GM23338 (cell line): ENCODE results near the gene FGF22. TPM values are rescaled to one million over a fixed set of nuclear protein-coding genes. Genes with fewer than 3 reads are reported as not detected.

Experiments used
- ATAC-seq: fragments of 200-7000 bp; cut with Tn5 transposase; 3 replicates; pipeline ENCODE4 v1.9.1; 2020
- DNase-seq: peaks from one replicate; pipeline ENCODE4 v3.0.0-alpha.2; 2015; ENCODE audit warnings: low spot score
- H2AFZ ChIP-seq: fragments of 200-600 bp; sonication (generic); 2 replicates; pipeline ENCODE4 v1.8.0; 2016; ENCODE audit warnings: antibody characterized with exemption, mild to moderate bottlenecking, moderate library complexity
- H3F3A ChIP-seq: fragments of 200-600 bp; sonication (generic); replicated peaks from 2 replicates; pipeline ENCODE4 v1.8.0; 2017; ENCODE audit warnings: antibody characterized with exemption, mixed run types, low read depth
- H3K27ac ChIP-seq: fragments of 200-600 bp; sonication (generic); 2 replicates; pipeline ENCODE4 v1.6.1; 2016; ENCODE audit warnings: low read depth
- H3K27me3 ChIP-seq: fragments of 200-600 bp; sonication (generic); 2 replicates; pipeline ENCODE4 v1.8.0; 2016; ENCODE audit warnings: mild to moderate bottlenecking, mixed run types, moderate library complexity; ENCODE audit not compliant: insufficient read depth
- H3K36me3 ChIP-seq: fragments of 200-600 bp; sonication (generic); 2 replicates; pipeline ENCODE4 v1.8.0; 2016; ENCODE audit warnings: mild to moderate bottlenecking; ENCODE audit not compliant: insufficient read depth
- H3K4me1 ChIP-seq: fragments of 200-600 bp; sonication (generic); 2 replicates; pipeline ENCODE4 v1.8.0; 2016; ENCODE audit warnings: mild to moderate bottlenecking, moderate library complexity; ENCODE audit not compliant: insufficient read depth
- H3K4me2 ChIP-seq: fragments of 200-600 bp; sonication (generic); 2 replicates; pipeline ENCODE4 v1.7.1; 2017; ENCODE audit warnings: mixed run types
- H3K4me3 ChIP-seq: fragments of 200-600 bp; sonication (generic); 2 replicates; pipeline ENCODE4 v1.6.1; 2016; ENCODE audit warnings: mixed run types
- H3K79me2 ChIP-seq: fragments of 200-600 bp; sonication (generic); replicated peaks from 2 replicates; pipeline ENCODE4 v1.8.0; 2017; ENCODE audit warnings: mild to moderate bottlenecking; ENCODE audit not compliant: insufficient read depth
- H3K9me2 ChIP-seq: fragments of 200-600 bp; sonication (generic); 2 replicates; pipeline ENCODE4 v1.8.0; 2017; ENCODE audit not compliant: insufficient read depth
- H4K20me1 ChIP-seq: fragments of 200-600 bp; sonication (generic); replicated peaks from 2 replicates; pipeline ENCODE4 v1.8.0; 2017; ENCODE audit warnings: mild to moderate bottlenecking; ENCODE audit not compliant: insufficient read depth
- H3K27ac Mint-ChIP-seq: 2 replicates; pipeline ENCODE4 v1.8.0; 2020; ENCODE audit warnings: inconsistent platforms, mild to moderate bottlenecking, moderate library complexity, mixed read lengths
- H3K27me3 Mint-ChIP-seq: 3 replicates; pipeline ENCODE4 v1.8.0; 2022; ENCODE audit warnings: low read depth, mild to moderate bottlenecking, moderate library complexity, mixed read lengths, inconsistent platforms; ENCODE audit not compliant: insufficient read depth, poor library complexity
- H3K36me3 Mint-ChIP-seq: 3 replicates; pipeline ENCODE4 v1.8.0; 2021; ENCODE audit warnings: low read depth, mild to moderate bottlenecking, inconsistent platforms, moderate library complexity, mixed read lengths
- H3K4me1 Mint-ChIP-seq: 3 replicates; pipeline ENCODE4 v1.8.0; 2020; ENCODE audit warnings: mild to moderate bottlenecking, inconsistent platforms, mixed read lengths
- H3K4me3 Mint-ChIP-seq: 3 replicates; pipeline ENCODE4 v1.8.0; 2021; ENCODE audit warnings: moderate library complexity, mild to moderate bottlenecking, inconsistent platforms, mixed read lengths
- H3K9me3 Mint-ChIP-seq: 3 replicates; pipeline ENCODE4 v1.8.0; 2020; ENCODE audit warnings: moderate library complexity, mild to moderate bottlenecking, inconsistent platforms, mixed read lengths
- CREB1 ChIP-seq: fragments of 250-450 bp; sonication (Bioruptor Pico); IDR thresholded peaks from 2 replicates; pipeline ENCODE4 v1.5.0; 2020; ENCODE audit warnings: low read depth, mild to moderate bottlenecking, moderate library complexity
- EZH2phosphoT487 ChIP-seq: fragments of 200-600 bp; sonication (generic); IDR thresholded peaks from one replicate; pipeline ENCODE4 v1.8.1; 2018; ENCODE audit warnings: antibody characterized with exemption; ENCODE audit not compliant: unreplicated experiment
- JUNB ChIP-seq: IDR thresholded peaks from one replicate; pipeline ENCODE4 v1.6.1; 2016; ENCODE audit warnings: antibody characterized with exemption; ENCODE audit not compliant: unreplicated experiment
- NANOG ChIP-seq: IDR thresholded peaks from 2 replicates; pipeline ENCODE4 v1.6.1; 2016; ENCODE audit warnings: antibody characterized with exemption, borderline replicate concordance
- REST ChIP-seq: IDR thresholded peaks from one replicate; pipeline ENCODE4 v1.6.1; 2018; ENCODE audit warnings: antibody characterized with exemption; ENCODE audit not compliant: unreplicated experiment
- STAT1 ChIP-seq: IDR thresholded peaks from one replicate; pipeline ENCODE4 v1.6.1; 2016; ENCODE audit warnings: antibody characterized with exemption; ENCODE audit not compliant: unreplicated experiment
- ZNF331 ChIP-seq: fragments of 250-450 bp; sonication (Bioruptor Pico); IDR thresholded peaks from 2 replicates; pipeline ENCODE4 v1.5.0; 2020; ENCODE audit warnings: low read depth, mild to moderate bottlenecking, moderate library complexity
- polyA plus RNA-seq: library from polyadenylated mRNA; unstranded; fragments of >200 nt; fragmentation: Nextera tagmentation; extraction: Ambion mirVana; gene quantifications from 2 replicates; pipeline ENCODE4 v1.2.1, GENCODE V29; 2016
- total RNA-seq: library from RNA; depleted of rRNA; stranded (reverse); fragments of >200 nt; shearing (Covaris generic); gene quantifications from 2 replicates; pipeline ENCODE4 v1.2.3, GENCODE V29; 2014
- TF ChIP-seq, protein P1 (sequence below): IDR thresholded peaks from 2 replicates; pipeline ENCODE4 v1.6.1; 2016; ENCODE audit warnings: antibody characterized with exemption
- TF ChIP-seq, protein P2 (sequence below): fragments of 250-450 bp; sonication (Bioruptor Pico); IDR thresholded peaks from 2 replicates; pipeline ENCODE4 v1.5.0; 2020; ENCODE audit warnings: mild to moderate bottlenecking, moderate library complexity

The FGF22 gene
- total and polyA plus RNA-seq, 2 experiments from 2014 or later: 1.0 to 2.8 TPM

DNA sequence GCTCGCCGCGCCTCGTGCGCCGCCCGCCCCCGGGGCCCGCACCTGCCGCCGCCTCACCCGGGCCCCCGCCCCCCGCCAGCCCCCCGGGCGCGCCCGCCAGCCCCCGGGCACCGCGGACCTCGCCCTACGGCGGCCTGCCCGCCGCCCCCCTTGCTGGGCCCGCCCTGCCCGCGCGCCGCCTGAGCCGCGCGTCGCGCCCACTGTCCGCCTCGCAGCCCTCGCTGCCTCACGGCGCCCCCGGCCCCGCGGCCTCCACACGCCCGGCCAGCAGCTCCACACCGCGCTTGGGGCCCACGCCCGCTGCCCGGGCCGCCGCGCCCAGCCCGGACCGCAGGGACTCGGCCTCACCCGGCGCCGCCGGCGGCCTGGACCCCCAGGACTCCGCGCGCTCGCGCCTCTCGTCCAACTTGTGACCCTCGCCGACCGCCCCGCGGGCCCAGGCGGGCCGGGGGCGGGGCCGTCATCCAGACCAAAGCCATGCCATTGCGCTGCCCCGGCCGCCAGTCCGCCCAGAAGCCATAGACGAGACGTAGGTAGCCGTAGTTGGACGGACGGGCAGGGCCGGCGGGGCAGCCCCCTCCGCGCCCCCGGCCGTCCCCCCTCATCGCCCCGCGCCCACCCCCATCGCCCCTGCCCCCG lies 23.5 kb upstream of the FGF22 start (continued):
- TF ChIP-seq REST (no peak), ZNF331 (CRISPR knock-in tag) (no peak)
- TF ChIP-seq, protein P1, sequence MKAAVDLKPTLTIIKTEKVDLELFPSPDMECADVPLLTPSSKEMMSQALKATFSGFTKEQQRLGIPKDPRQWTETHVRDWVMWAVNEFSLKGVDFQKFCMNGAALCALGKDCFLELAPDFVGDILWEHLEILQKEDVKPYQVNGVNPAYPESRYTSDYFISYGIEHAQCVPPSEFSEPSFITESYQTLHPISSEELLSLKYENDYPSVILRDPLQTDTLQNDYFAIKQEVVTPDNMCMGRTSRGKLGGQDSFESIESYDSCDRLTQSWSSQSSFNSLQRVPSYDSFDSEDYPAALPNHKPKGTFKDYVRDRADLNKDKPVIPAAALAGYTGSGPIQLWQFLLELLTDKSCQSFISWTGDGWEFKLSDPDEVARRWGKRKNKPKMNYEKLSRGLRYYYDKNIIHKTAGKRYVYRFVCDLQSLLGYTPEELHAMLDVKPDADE: no peak

DNA sequence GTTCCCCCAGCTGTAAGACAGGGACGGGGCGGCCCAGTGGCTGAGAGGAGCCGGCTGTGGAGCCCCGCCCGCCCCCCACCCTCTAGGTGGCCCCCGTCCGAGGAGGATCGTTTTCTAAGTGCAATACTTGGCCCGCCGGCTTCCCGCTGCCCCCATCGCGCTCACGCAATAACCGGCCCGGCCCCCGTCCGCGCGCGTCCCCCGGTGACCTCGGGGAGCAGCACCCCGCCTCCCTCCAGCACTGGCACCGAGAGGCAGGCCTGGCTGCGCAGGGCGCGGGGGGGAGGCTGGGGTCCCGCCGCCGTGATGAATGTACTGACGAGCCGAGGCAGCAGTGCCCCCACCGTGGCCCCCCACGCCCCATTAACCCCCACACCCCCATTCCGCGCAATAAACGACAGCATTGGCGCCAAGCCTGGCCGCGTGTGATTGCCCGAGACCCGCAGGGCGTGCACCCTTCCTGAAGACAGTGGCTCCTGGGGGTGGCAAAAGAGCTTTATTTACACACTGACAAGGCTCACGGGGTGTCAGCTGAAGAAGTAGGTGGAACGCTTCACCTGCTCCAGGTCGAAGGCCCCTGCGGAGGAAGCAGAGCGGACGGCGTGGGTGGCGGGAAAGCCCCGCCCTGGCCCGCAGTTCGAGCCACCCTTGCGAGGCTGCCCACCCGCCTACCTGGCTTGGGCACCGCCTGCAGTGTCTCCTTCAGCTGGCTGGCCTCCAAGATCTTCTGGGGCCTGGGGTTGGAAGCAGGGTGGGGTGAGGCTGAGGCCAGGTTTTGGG lies 22.7 kb upstream of the FGF22 start:
- H3F3A ChIP-seq: no peaks in the 10 kb centered on the region
- no peaks in the 10 kb centered on the region for H3K36me3 ChIP-seq
- no peak overlapping the region for H2AFZ ChIP-seq
- no peaks in the 10 kb centered on the region for H3K27me3 ChIP-seq
- H3K27ac ChIP-seq: no peak overlapping the region
- Mint-ChIP-seq H3K4me3 (no peak overlapping the region), H3K27ac (no peak overlapping the region), H3K36me3 (peaks cover 36% of the 10 kb centered on the region), H3K27me3 (peaks cover 17% of the 10 kb centered on the region), H3K4me1 (peaks cover 3% of the 10 kb centered on the region; the same call in 2 of the 3 replicates), H3K9me3 (no peaks in the 10 kb centered on the region)
- H3K9me2 ChIP-seq: no peaks in the 10 kb centered on the region
- peak overlapping the region; percentile 38; the same call in 1 of the 2 replicates for H3K4me2 ChIP-seq
- peaks cover 4% of the 10 kb centered on the region; the same call in 1 of the 2 replicates for H4K20me1 ChIP-seq
- no peak for DNase-seq
- TF ChIP-seq STAT1: no peak
- no peak for TF ChIP-seq EZH2phosphoT487
- TF ChIP-seq JUNB: no peak
- no peak for TF ChIP-seq CREB1 (CRISPR knock-in tag)
- TF ChIP-seq, protein P1: no peak
- no peak for TF ChIP-seq NANOG
- TF ChIP-seq, protein P2, sequence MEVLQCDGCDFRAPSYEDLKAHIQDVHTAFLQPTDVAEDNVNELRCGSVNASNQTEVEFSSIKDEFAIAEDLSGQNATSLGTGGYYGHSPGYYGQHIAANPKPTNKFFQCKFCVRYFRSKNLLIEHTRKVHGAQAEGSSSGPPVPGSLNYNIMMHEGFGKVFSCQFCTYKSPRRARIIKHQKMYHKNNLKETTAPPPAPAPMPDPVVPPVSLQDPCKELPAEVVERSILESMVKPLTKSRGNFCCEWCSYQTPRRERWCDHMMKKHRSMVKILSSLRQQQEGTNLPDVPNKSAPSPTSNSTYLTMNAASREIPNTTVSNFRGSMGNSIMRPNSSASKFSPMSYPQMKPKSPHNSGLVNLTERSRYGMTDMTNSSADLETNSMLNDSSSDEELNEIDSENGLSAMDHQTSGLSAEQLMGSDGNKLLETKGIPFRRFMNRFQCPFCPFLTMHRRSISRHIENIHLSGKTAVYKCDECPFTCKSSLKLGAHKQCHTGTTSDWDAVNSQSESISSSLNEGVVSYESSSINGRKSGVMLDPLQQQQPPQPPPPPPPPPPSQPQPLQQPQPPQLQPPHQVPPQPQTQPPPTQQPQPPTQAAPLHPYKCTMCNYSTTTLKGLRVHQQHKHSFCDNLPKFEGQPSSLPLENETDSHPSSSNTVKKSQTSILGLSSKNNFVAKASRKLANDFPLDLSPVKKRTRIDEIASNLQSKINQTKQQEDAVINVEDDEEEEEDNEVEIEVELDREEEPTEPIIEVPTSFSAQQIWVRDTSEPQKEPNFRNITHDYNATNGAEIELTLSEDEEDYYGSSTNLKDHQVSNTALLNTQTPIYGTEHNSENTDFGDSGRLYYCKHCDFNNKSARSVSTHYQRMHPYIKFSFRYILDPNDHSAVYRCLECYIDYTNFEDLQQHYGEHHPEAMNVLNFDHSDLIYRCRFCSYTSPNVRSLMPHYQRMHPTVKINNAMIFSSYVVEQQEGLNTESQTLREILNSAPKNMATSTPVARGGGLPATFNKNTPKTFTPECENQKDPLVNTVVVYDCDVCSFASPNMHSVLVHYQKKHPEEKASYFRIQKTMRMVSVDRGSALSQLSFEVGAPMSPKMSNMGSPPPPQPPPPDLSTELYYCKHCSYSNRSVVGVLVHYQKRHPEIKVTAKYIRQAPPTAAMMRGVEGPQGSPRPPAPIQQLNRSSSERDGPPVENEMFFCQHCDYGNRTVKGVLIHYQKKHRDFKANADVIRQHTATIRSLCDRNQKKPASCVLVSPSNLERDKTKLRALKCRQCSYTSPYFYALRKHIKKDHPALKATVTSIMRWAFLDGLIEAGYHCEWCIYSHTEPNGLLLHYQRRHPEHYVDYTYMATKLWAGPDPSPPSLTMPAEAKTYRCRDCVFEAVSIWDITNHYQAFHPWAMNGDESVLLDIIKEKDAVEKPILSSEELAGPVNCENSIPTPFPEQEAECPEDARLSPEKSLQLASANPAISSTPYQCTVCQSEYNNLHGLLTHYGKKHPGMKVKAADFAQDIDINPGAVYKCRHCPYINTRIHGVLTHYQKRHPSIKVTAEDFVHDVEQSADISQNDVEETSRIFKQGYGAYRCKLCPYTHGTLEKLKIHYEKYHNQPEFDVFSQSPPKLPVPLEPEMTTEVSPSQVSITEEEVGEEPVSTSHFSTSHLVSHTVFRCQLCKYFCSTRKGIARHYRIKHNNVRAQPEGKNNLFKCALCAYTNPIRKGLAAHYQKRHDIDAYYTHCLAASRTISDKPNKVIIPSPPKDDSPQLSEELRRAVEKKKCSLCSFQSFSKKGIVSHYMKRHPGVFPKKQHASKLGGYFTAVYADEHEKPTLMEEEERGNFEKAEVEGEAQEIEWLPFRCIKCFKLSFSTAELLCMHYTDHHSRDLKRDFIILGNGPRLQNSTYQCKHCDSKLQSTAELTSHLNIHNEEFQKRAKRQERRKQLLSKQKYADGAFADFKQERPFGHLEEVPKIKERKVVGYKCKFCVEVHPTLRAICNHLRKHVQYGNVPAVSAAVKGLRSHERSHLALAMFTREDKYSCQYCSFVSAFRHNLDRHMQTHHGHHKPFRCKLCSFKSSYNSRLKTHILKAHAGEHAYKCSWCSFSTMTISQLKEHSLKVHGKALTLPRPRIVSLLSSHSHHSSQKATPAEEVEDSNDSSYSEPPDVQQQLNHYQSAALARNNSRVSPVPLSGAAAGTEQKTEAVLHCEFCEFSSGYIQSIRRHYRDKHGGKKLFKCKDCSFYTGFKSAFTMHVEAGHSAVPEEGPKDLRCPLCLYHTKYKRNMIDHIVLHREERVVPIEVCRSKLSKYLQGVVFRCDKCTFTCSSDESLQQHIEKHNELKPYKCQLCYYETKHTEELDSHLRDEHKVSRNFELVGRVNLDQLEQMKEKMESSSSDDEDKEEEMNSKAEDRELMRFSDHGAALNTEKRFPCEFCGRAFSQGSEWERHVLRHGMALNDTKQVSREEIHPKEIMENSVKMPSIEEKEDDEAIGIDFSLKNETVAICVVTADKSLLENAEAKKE (CRISPR knock-in tag): no peak
- no peak overlapping the region for H3K4me3 ChIP-seq
- no peaks in the 10 kb centered on the region for H3K79me2 ChIP-seq
- peak; percentile 19 for ATAC-seq
- no peaks in the 10 kb centered on the region for H3K4me1 ChIP-seq
